22Rv1 (cell line): ENCODE measurements around the gene DNMT3A.

Experiments used
- H3K27ac ChIP-seq: fragments of 450-650 bp; 2 replicates; pipeline ENCODE4 v1.5.1; 2017
- ZFX ChIP-seq: fragments of 450-650 bp; IDR thresholded peaks from 2 replicates; pipeline ENCODE4 v1.6.1; 2017; ENCODE audit warnings: antibody characterized with exemption, borderline replicate concordance
- TF ChIP-seq, protein P1 (sequence below): fragments of 450-650 bp; IDR thresholded peaks from 2 replicates; pipeline ENCODE4 v1.5.1; 2017; ENCODE audit warnings: mild to moderate bottlenecking

Gene DNMT3A

DNA sequence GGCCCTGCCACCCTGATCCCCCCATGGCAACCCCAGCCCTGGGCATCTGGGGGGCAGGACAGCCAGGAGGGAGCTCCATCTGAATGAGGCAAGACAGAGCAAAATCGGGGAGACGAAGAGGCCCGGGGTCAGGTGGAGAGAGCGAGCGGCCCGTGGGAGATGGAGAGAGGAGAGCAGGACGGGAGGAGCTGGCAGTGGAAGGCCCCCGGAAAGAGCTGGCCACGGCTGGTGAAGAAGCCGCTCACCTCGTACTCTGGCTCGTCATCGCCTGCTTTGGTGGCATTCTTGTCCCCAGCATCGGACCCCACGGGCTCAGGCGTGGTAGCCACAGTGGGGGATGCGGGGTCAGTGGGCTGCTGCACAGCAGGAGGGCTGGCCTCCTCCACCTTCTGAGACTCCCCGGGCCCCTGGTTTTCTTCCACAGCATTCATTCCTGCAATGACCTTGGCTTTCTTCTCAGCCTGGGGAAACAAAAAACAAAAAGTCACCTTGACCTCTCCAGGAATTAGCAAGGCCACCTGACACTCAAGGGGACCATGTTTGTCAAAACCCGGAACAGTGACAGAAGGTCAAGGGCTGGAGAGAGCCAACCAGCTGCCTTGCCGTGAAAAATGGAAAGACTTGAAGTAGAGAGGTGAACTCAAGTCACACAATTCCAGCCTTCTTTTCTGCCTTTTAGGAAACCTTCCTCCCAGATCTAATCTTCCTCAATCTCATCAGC is 93.8 kb downstream of the DNMT3A start:
- no peak overlapping the region for H3K27ac ChIP-seq

DNA sequence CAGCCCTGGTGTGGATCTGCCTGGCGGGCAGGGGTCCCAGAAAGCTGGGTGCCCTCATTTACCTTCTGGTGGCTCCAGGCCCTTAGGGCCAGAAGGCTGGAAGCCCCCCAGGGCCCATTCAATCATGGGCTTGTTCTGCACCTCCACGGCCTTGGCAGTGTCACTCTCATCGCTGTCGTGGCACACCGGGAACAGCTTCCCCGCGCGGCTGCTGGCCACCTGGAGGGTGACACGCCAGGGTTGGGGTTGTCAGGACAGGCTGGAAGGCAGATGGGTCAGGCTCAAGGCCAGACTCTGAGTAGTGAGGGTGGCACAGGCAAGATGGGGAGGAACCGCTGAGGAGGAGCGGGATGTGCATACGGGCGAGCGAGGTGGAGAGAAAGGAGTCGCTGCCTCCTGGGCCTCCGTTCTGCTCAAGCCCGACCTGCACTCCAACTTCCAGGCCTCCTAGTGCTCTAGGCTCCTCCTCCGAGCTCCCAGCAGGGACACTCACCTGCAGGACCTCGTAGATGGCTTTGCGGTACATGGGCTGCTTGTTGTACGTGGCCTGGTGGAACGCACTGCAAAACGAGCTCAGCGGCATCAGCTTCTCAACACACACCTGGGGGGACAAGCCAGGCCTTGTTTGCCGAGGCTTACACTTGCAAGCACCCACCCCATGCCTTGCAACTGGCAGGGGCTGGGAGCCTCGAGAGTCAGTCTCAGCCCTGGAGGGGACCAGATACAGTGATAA is 95.0 kb downstream of the DNMT3A start:
- H3K27ac ChIP-seq, result no peak overlapping the region
- no peak for TF ChIP-seq ZFX
- TF ChIP-seq, protein P1, sequence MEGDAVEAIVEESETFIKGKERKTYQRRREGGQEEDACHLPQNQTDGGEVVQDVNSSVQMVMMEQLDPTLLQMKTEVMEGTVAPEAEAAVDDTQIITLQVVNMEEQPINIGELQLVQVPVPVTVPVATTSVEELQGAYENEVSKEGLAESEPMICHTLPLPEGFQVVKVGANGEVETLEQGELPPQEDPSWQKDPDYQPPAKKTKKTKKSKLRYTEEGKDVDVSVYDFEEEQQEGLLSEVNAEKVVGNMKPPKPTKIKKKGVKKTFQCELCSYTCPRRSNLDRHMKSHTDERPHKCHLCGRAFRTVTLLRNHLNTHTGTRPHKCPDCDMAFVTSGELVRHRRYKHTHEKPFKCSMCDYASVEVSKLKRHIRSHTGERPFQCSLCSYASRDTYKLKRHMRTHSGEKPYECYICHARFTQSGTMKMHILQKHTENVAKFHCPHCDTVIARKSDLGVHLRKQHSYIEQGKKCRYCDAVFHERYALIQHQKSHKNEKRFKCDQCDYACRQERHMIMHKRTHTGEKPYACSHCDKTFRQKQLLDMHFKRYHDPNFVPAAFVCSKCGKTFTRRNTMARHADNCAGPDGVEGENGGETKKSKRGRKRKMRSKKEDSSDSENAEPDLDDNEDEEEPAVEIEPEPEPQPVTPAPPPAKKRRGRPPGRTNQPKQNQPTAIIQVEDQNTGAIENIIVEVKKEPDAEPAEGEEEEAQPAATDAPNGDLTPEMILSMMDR, result no peak

More for the DNA sequence above, 93.8 kb downstream of the DNMT3A start:
- TF ChIP-seq ZFX, result no peak
- TF ChIP-seq, protein P1, result no peak

DNA sequence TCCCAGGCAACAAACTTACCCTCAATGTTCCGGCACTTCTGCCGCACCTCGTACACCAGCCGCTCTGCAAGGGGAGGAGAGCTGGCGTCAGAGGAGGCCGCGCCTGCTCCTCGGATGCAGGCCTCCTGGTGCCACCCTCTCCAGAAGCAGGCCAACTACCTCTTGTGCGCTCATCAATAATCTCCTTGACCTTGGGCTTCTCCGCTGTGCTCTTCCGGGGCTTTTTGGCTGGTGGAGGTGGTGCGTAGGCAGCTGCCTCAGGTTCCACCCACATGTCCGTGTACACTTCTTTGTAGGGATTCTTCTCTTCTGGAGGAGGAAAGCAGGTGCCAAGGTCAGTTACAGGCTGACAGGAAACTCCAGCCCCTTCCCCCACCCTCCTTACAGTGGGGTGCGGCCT is 95.7 kb downstream of the DNMT3A start:
- TF ChIP-seq ZFX, result no peak
- TF ChIP-seq, protein P1, result no peak
- H3K27ac ChIP-seq, result no peak overlapping the region

DNA sequence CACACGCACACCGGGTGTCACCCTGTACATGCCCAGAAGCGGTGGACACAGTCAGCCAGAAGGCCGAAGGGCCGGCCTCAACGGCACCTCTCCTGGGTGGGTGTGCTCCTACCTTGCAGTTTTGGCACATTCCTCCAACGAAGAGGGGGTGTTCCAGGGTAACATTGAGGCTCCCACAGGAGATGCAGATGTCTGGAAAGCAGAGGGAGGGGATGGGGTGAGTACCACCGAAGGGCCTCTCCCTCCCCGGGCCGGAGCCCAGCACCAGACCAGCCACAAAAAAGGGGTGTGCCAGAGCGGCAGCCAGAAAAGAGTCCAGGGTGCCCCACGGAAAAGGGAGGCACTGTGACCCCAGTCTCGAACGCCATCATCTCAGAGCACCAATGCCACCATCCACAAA is 96.6 kb downstream of the DNMT3A start:
- H3K27ac ChIP-seq, result no peak overlapping the region
- TF ChIP-seq, protein P1, result no peak
- no peak for TF ChIP-seq ZFX

DNA sequence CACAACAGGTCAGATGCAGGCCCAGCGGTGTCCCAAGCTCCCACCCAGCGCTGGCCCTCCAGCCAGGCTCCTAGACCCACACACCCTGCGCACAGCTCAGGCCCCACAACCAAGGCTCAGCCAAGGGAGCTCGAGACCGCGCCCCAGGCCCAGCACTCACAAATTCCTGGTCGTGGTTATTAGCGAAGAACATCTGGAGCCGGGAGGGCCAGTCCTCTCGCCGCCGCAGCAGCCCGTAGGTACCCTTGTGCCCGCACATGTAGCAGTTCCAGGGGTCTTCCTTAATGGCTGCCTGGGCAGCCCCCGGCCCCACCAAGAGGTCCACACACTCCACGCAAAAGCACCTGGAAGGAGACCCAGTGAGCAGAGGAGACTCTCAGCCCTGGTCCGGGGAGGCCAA is 97.7 kb downstream of the DNMT3A start:
- H3K27ac ChIP-seq, result no peak overlapping the region
- TF ChIP-seq, protein P1, result no peak

DNA sequence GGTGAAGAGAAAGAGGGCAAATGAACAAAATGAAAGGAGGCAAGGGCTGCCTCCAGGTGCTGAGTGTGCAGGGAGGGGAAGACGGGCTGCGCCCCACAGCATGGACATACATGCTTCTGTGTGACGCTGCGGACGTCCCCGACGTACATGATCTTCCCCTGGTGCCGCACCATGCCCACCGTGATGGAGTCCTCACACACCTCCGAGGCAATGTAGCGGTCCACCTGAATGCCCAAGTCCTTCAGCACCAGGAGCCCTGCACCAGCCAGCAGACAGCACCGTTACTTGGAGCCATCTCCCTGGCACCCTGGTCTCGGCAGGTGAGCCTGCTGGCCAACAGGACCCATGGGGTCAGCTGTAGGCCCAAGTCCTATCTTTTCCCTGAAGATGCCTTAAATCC is 100.3 kb downstream of the DNMT3A start:
- no peak overlapping the region for H3K27ac ChIP-seq
- no peak for TF ChIP-seq ZFX
- TF ChIP-seq, protein P1, result no peak

DNA sequence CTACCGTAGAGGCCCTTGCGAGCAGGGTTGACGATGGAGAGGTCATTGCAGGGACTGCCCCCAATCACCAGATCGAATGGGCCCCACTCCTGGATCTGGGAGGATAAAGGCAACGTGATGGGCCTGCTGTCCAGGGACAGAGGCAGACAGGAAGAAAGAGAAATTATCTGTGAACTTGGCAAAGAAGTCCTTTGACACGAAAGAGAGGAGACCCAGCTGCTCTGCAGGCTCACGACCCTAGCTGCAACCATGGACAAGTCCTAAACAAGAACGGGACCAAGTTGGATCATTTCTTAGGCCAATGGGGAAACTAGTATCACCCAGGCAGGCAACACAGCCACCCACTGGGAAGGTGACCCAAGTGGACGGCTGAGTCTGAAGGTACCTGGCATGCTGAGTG is 101.1 kb downstream of the DNMT3A start:
- H3K27ac ChIP-seq, result no peak overlapping the region
- TF ChIP-seq, protein P1, result no peak
- no peak for TF ChIP-seq ZFX
